ENCODE measurements around the gene DUSP22.

Gene DUSP22

DNA sequence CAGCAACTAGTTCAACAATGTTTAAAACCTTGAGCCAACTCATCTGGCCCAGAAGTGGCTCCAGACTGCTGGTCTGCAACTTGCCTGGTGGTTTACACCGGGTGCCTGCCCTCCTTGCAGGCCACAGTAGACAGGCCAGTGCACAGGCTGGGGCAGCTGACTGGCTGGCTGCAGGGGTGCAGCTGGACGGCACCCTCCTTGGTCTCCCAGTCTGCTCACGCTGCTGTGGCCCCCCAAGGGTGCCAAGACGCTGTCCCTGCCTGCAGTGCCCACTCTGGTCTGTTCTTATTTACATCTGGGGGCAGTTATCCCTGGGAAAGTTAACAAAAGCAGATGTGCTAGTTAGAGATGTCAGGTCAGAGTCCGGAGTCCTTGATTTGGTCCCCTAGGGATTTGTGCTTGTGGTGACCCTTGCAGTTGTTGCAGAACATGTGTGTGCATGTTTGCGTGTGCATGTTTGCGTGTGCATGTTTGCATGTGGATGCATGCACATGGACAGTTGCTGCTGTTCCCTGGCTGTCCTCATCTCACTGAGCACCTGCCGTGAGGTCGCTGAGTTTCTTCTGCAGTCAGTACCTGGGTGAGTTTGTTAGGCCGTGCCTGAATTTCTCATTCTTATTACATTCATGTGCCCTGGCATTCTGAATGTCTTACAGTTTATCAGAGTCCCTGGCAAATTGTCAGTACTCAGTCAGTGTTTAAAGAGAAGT, 51.1 kb downstream of the DUSP22 start:
- no peak overlapping the region for H2AFZ ChIP-seq (ENCODE audit: low read depth, low read length)
- H3K4me2 ChIP-seq (ENCODE audit: low read length): no peak overlapping the region
- H3K4me3 ChIP-seq (ENCODE audit: low read length): no peak overlapping the region
- no peaks in the 10 kb centered on the region for H3K9me3 ChIP-seq (ENCODE audit: insufficient read depth, low read length)
- TF ChIP-seq EZH2phosphoT487 (IDR thresholded peaks at IDR 0.05; ENCODE audit: low read depth): no peak
- TF ChIP-seq, protein P1, sequence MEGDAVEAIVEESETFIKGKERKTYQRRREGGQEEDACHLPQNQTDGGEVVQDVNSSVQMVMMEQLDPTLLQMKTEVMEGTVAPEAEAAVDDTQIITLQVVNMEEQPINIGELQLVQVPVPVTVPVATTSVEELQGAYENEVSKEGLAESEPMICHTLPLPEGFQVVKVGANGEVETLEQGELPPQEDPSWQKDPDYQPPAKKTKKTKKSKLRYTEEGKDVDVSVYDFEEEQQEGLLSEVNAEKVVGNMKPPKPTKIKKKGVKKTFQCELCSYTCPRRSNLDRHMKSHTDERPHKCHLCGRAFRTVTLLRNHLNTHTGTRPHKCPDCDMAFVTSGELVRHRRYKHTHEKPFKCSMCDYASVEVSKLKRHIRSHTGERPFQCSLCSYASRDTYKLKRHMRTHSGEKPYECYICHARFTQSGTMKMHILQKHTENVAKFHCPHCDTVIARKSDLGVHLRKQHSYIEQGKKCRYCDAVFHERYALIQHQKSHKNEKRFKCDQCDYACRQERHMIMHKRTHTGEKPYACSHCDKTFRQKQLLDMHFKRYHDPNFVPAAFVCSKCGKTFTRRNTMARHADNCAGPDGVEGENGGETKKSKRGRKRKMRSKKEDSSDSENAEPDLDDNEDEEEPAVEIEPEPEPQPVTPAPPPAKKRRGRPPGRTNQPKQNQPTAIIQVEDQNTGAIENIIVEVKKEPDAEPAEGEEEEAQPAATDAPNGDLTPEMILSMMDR (IDR thresholded peaks at IDR 0.05; ENCODE audit: low read depth, low read length): no peak
- peaks cover 86% of the 10 kb centered on the region for H4K20me1 ChIP-seq (ENCODE audit: insufficient read depth, low read length)
- H3K4me1 ChIP-seq (ENCODE audit: low read length): peaks cover 54% of the 10 kb centered on the region
- H3K36me3 ChIP-seq (replicated peaks; ENCODE audit: low read depth, low read length): peaks cover 57% of the 10 kb centered on the region
- H3K9ac ChIP-seq (ENCODE audit: low read length): no peak overlapping the region
- no peak overlapping the region for H3K27ac ChIP-seq (ENCODE audit: low read length)
- peaks cover 10% of the 10 kb centered on the region; the same call in 1 of the 2 replicates for H3K27me3 ChIP-seq (ENCODE audit: low read depth, low read length)
- peaks cover 41% of the 10 kb centered on the region for H3K79me2 ChIP-seq (ENCODE audit: low read length)

- Histone ChIP-seq H3K4me2 (ENCODE audit: low read length) (no peak overlapping the region), H3K4me1 (ENCODE audit: low read length) (peaks cover 51% of the 10 kb centered on the region), H3K9ac (ENCODE audit: low read length) (no peak overlapping the region), H3K4me3 (ENCODE audit: low read length) (no peak overlapping the region), H3K36me3 (replicated peaks; ENCODE audit: low read depth, low read length) (peaks cover 65% of the 10 kb centered on the region), H3K9me3 (ENCODE audit: insufficient read depth, low read length) (no peaks in the 10 kb centered on the region), H4K20me1 (ENCODE audit: insufficient read depth, low read length) (peaks cover 84% of the 10 kb centered on the region), H3K27me3 (ENCODE audit: low read depth, low read length) (peaks cover 5% of the 10 kb centered on the region; the same call in 1 of the 2 replicates), H3K79me2 (ENCODE audit: low read length) (peaks cover 41% of the 10 kb centered on the region), H3K27ac (ENCODE audit: low read length) (no peak overlapping the region), H2AFZ (ENCODE audit: low read depth, low read length) (no peak overlapping the region)
- no peak for TF ChIP-seq EZH2phosphoT487 (IDR thresholded peaks at IDR 0.05; ENCODE audit: low read depth)
- TF ChIP-seq, protein P1 (IDR thresholded peaks at IDR 0.05; ENCODE audit: low read depth, low read length): no peak
Measured at GRCh38 chr6:343960-344815, 51.9 kb downstream of the DUSP22 start.

- peaks cover 41% of the 10 kb centered on the region for H3K79me2 ChIP-seq (ENCODE audit: low read length)
- no peak overlapping the region for H2AFZ ChIP-seq (ENCODE audit: low read depth, low read length)
- peaks cover 69% of the 10 kb centered on the region for H3K36me3 ChIP-seq (replicated peaks; ENCODE audit: low read depth, low read length)
- H4K20me1 ChIP-seq (ENCODE audit: insufficient read depth, low read length): peaks cover 85% of the 10 kb centered on the region
- no peak overlapping the region for H3K4me2 ChIP-seq (ENCODE audit: low read length)
- TF ChIP-seq EZH2phosphoT487 (IDR thresholded peaks at IDR 0.05; ENCODE audit: low read depth): no peak
- TF ChIP-seq, protein P1 (IDR thresholded peaks at IDR 0.05; ENCODE audit: low read depth, low read length): no peak
- H3K4me1 ChIP-seq (ENCODE audit: low read length): peaks cover 58% of the 10 kb centered on the region
- no peak overlapping the region for H3K4me3 ChIP-seq (ENCODE audit: low read length)
- no peak overlapping the region for H3K27ac ChIP-seq (ENCODE audit: low read length)
- H3K9me3 ChIP-seq (ENCODE audit: insufficient read depth, low read length): no peaks in the 10 kb centered on the region
- no peak overlapping the region for H3K9ac ChIP-seq (ENCODE audit: low read length)
- peaks cover 3% of the 10 kb centered on the region; the same call in 1 of the 2 replicates for H3K27me3 ChIP-seq (ENCODE audit: low read depth, low read length)
Measured at GRCh38 chr6:344816-345340, 52.6 kb downstream of the DUSP22 start.
